ENCODE measurements around the gene ECE1.
"Not testable (repeated sequence)": the region's sequence is repeated elsewhere in the genome, so short reads cannot be mapped to it uniquely, and the experiment has no call there.

- not testable (repeated sequence) for TF ChIP-seq POLR2A, CTCF (IDR thresholded peaks at IDR 0.05)
Observed at GRCh38 chr1:21201238-21201637, 89.0 kb downstream of the ECE1 start.
